Cardiac ventricle fibroblast (primary cell): ENCODE results near the gene DECR2. TPM values are rescaled to one million over a fixed set of nuclear protein-coding genes. Genes with fewer than 3 reads are reported as not detected.

ENCODE experiments used
- total RNA-seq: library from RNA; depleted of rRNA; stranded (reverse); fragments of >200 nt; gene quantifications from 2 replicates; pipeline ENCODE4 v1.2.3, GENCODE V29; 2015

DECR2 gene
- total RNA-seq: 15.5 and 19.2 TPM in 2 replicates

DNA sequence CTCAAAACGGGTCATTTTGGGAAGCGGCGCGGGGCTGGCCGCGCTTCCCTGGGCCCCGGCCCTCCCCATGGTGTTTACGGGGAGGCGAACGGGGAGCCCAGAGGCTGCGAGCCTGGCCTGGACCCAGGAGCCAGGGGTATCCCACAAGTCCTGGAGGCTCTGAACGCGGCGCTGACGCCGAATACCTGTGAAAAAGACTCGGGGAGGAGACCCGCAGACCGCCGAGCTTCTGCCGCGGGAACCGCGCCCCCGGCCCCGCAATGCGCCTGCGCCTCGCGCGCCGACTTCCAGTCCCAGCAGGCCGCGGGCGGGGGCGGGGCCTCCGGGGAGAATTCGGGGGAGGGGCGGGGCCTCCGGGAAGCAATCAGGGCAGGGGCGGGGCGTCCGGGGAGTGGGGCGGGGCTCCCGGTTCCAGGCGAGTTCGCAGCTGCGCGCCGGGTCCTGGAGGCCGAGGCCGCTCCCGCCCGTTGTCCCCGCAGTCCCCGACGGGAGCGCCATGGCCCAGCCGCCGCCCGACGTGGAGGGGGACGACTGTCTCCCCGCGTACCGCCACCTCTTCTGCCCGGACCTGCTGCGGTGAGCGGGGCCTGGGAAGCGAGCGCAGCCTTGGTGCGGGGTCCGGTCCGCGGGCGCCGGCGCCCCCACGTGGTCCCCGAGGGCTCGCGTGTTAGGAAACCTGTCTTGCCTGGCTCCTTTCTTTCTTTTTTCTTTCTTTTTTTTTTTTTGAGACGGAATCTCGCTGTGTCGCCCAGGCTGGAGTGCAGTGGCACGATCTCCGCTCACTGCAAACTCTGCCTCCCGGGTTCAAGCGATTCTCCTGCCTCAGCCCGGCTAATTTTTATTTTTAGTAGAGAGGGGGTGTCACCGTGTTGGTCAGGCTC is at the start of gene DECR2:
Gene DECR2 (plus strand): TSS at position 418 of the 881 bp plus-strand sequence. CDS start 79 bp downstream, at position 497.

DNA sequence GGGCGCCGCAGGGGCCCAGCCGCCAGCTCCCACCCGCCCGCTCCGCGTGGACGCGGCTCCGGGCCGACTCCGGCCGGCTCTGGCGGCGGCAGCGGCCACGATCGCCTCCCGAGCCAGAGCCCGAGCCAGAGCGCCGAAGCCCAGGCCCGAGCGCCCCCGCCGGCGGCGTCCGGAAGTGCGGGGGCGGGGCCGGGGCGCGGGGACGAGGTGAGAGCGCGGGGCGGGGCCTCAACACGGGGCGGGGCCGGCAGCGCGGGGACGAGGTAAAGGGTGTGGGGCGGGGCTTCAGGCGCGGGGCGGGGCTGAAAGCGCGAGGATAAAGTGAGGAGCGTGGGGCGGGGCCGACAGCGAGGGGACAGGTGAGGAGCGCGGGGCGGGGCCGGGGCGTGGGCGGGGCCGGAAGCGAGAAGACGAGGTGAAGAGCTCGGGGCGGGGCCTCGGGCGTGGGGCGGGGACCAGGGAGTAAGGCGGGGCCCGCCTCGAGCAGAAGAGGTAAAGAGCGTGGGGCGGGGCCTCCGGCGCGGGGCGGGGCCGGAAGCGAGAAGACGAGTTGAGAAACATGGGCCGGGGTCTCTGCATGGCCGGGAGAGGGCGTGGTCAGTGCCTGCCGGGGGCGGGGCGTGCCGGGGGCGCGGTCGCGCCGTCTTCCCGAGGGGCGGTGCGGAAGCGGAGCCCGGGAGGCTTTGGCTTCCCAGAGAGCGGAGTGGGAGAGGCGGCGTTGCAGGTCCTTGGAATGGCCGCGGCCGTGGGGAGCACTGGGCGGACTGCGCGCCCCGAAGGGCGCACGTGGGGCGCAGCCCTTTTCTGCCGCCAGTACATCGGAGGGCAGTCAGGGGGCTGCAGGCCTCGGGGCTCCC is 48.9 kb upstream of the DECR2 start, which contains the start of gene AXIN1:
Gene AXIN1 (minus strand): TSS at position 177 of the 857 bp plus-strand sequence. CDS start 5,698 bp downstream, outside the sequence.

DNA sequence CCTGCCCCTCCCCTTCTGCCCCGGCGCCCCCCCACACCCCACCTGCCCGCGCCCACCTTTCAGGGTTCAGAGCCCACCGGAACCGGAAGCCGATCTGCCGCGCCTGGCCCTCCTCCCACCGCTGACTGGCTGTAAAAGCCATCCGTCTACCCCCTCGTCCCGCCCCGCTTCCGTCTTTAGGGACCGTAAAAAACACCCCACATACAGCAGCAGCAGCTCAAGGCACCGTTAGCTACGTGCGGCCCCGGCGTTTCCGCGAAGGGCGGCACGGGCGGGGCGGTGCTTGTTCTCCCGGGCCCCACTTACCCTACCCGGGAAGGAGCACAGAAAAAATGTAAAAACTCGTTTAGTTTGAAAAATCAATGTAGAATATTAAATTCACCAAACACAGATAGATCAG is 31.2 kb upstream of the DECR2 start, which contains the start of gene MRPL28:
Gene MRPL28 (minus strand): TSS at position 96 of the 400 bp plus-strand sequence. CDS start 320 bp downstream, outside the sequence.

DNA sequence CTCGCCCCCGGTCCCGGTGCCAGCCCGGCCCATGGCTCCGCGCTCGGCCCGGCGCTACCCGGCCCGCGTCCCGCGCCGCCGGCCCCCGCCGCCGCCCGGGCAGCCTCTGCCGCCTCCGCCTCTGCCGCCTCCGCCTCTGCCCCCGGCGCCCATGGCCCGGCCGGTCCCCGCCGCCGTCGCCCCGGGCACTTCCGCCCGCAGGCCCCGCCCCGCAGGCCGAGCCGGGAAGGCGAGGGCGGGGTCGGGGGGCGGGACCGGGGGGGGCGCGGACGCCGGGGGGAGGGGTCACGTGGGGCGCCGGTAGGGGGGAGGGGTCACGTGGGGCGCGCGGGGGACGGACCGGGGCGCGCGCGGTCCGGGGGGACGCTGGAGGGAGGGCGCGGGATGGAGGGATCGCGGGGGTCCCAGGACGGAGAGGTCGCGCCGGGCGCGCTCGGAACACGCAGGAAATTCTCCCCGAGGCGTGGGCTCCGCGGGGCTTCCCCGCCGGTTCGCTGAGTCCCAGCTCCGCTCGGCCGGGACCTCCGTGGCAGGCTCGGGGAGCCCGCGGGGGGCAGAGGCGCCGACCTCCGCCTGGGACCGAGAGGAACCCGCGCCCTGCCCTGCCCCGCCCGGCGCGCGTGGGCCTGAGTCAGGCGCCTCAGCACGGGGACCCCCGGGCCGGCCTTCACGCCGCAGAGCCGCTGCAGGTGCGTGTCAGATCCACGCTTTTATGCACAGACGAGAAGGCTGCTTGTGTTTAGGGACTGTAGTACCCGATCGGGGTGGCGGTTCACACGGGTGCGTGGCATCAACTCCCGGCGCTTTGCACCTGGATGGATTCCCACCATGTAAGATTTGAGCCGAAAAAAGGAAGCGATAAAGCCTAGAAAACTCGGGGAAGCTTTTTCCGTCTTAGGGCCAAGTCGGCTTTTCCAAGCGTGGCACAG is 19.6 kb upstream of the DECR2 start, which contains the start of gene PGAP6:
Gene PGAP6 (minus strand): TSS at position 190 of the 929 bp plus-strand sequence. CDS start 157 bp downstream, at position 33.

DNA sequence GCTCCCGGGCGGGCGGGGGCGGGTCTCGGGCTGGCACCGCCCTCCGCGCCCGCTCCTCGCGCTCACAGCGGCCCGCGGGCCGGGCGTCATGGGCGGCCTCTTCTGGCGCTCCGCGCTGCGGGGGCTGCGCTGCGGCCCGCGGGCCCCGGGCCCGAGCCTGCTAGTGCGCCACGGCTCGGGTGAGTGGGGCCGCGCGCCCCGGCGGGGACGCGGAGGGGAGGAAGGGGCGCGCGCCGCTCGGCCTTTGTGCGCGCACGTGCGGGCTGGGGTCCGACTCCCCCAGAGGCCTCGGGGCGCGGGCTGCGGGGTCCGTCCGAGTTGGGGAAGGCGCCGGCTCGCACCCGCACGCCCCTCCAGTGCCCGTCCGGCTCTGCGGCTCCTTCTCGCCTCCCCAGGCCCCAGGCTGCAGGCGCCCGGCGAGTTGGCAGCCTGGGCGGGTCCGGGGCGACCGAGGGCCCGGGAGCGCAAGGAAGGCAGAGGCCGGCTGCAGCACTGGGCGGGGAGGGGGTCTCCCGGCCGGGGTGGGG is 4.5 kb upstream of the DECR2 start, which contains the start of gene NME4:
Gene NME4 (plus strand): TSS at position 65 of the 527 bp plus-strand sequence. CDS start 24 bp downstream, at position 89.

GRCh38 chr16:425082-425718 is 23.5 kb downstream of the DECR2 start, which contains the start of gene RAB11FIP3:
Gene RAB11FIP3, plus strand, starts transcription at chr16:425649. Its CDS starts 358 bp downstream, at chr16:426007.

Other genes starting within 250 kb of the DECR2 start
- not detected in 2 replicates for gene HBZ, start 249.2 kb upstream of the DECR2 start, total RNA-seq
- not detected in 2 replicates for gene HBM, start 235.9 kb upstream of the DECR2 start, total RNA-seq
- 4.3 TPM in 1 of 2 replicates, not detected in the other for gene HBA2, start 229.0 kb upstream of the DECR2 start, total RNA-seq
- 11.8 TPM in 1 of 2 replicates, not detected in the other for gene HBA1, start 225.2 kb upstream of the DECR2 start, total RNA-seq
- 4.1 TPM in 1 of 2 replicates, not detected in the other for gene HBQ1, start 221.4 kb upstream of the DECR2 start, total RNA-seq
- gene LUC7L, start 172.4 kb upstream of the DECR2 start, total RNA-seq: 22.5 and 26.6 TPM in 2 replicates
- 87.7 and 105 TPM in 2 replicates for gene FAM234A, start 167.1 kb upstream of the DECR2 start, total RNA-seq
- 1.7 and 2.9 TPM in 2 replicates for gene RGS11, start 125.9 kb upstream of the DECR2 start, total RNA-seq
- 0.78 TPM in 1 of 2 replicates, not detected in the other for gene ARHGDIG, start 121.3 kb upstream of the DECR2 start, total RNA-seq
- 0.94 TPM in 1 of 2 replicates, not detected in the other for gene PDIA2, start 118.7 kb upstream of the DECR2 start, total RNA-seq
- gene AXIN1, start 49.2 kb upstream of the DECR2 start, total RNA-seq: 19.0 and 20.7 TPM in 2 replicates
- 55.9 and 64.4 TPM in 2 replicates for gene MRPL28, start 31.3 kb upstream of the DECR2 start, total RNA-seq
- 28.3 and 44.1 TPM in 2 replicates for gene PGAP6, start 19.9 kb upstream of the DECR2 start, total RNA-seq
- 88.8 and 105 TPM in 2 replicates for gene NME4, start 4.7 kb upstream of the DECR2 start, total RNA-seq
- 29.1 and 32.8 TPM in 2 replicates for gene RAB11FIP3, start 23.8 kb downstream of the DECR2 start, total RNA-seq
- gene CAPN15, start 125.8 kb downstream of the DECR2 start, total RNA-seq: 29.2 and 37.8 TPM in 2 replicates
- not detected in 2 replicates for gene PRR35, start 158.5 kb downstream of the DECR2 start, total RNA-seq
- gene NHLRC4, start 165.1 kb downstream of the DECR2 start, total RNA-seq: 3.5 and 4.4 TPM in 2 replicates
- gene PIGQ, start 168.1 kb downstream of the DECR2 start, total RNA-seq: 20.2 and 25.1 TPM in 2 replicates
- gene RAB40C, start 188.2 kb downstream of the DECR2 start, total RNA-seq: 10.9 and 19.7 TPM in 2 replicates
- gene WFIKKN1, start 229.1 kb downstream of the DECR2 start, total RNA-seq: 0.06 TPM in 1 of 2 replicates, not detected in the other
- 187 and 190 TPM in 2 replicates for gene METTL26, start 234.4 kb downstream of the DECR2 start, total RNA-seq
- gene MCRIP2, start 239.9 kb downstream of the DECR2 start, total RNA-seq: 21.0 and 34.2 TPM in 2 replicates
- 5.7 and 9.1 TPM in 2 replicates for gene WDR90, start 247.5 kb downstream of the DECR2 start, total RNA-seq